Transverse colon (tissue), 4 donors: Measurements from ENCODE around the gene USP17L12.
"Not testable (repeated sequence)": the region's sequence is repeated elsewhere in the genome, so short reads cannot be mapped to it uniquely, and the experiment has no call there.

Experiments used
- EP300 ChIP-seq: sonication (generic); formaldehyde crosslinking; IDR thresholded peaks from one replicate; pipeline ENCODE4 v1.6.1; 2017; ENCODE audit warnings: antibody characterized with exemption, low read depth
- POLR2A ChIP-seq: fragments of 450-650 bp; IDR thresholded peaks from one replicate; pipeline ENCODE4 v1.6.1; 2016; ENCODE audit warnings: antibody characterized with exemption, mild to moderate bottlenecking, moderate library complexity
- POLR2AphosphoS5 ChIP-seq, 3 donors: sonication (generic); formaldehyde crosslinking; IDR thresholded peaks; one replicate each; pipeline ENCODE4 v1.6.1; 2016; ENCODE audit warnings: antibody characterized with exemption in 3 of 3
- TF ChIP-seq, protein P1 (sequence below), 5 experiments: fragments of 200-600 bp in 3 of 5; fragments of 450-650 bp in 2 of 5; sonication (generic) in 3 of 5; IDR thresholded peaks; 1 replicate in 2 of 5; 2 replicates in 3 of 5; pipeline ENCODE4 v1.5.1; 2016 to 2017; ENCODE audit warnings: antibody characterized with exemption in 5 of 5, inconsistent platforms in 3 of 5, mild to moderate bottlenecking in 2 of 5, moderate library complexity in 1 of 5

DNA sequence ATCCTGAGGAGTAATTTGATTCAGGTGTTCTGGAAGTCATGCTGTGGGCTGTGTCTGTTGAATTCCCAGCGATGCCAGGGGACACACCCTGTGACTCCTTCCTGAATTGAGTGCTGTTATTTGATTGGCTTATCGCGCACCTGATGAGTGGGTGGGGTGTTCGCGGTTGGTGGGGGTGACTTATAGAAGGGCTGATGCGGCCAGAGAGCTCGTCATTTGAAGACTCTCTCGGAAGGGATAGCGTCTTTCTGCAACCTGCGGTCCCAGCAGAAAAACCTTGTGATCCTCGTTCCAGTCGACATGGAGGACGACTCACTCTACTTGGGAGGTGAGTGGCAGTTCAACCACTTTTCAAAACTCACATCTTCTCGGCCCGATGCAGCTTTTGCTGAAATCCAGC is 37.9 kb downstream of the USP17L12 start, which contains the start of gene USP17L20:
- TF ChIP-seq, protein P1, sequence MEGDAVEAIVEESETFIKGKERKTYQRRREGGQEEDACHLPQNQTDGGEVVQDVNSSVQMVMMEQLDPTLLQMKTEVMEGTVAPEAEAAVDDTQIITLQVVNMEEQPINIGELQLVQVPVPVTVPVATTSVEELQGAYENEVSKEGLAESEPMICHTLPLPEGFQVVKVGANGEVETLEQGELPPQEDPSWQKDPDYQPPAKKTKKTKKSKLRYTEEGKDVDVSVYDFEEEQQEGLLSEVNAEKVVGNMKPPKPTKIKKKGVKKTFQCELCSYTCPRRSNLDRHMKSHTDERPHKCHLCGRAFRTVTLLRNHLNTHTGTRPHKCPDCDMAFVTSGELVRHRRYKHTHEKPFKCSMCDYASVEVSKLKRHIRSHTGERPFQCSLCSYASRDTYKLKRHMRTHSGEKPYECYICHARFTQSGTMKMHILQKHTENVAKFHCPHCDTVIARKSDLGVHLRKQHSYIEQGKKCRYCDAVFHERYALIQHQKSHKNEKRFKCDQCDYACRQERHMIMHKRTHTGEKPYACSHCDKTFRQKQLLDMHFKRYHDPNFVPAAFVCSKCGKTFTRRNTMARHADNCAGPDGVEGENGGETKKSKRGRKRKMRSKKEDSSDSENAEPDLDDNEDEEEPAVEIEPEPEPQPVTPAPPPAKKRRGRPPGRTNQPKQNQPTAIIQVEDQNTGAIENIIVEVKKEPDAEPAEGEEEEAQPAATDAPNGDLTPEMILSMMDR (IDR thresholded peaks at IDR 0.05) = not testable (repeated sequence)
- TF ChIP-seq POLR2AphosphoS5 (IDR thresholded peaks at IDR 0.05); POLR2A; EP300: not testable (repeated sequence)
